ENCODE measurements around the gene PRKCH.

- no peak for TF ChIP-seq CTCF (IDR thresholded peaks at IDR 0.05)
- no peak for TF ChIP-seq ZFX (IDR thresholded peaks at IDR 0.05; ENCODE audit: borderline replicate concordance)
These were observed 137.8 kb downstream of the PRKCH start for GRCh38 chr14:61459229-61459628.

All from 22Rv1 (cell line).